Kidney (tissue), 14 donors: ENCODE measurements around the gene ENPP1. TPM values are rescaled to one million over a fixed set of nuclear protein-coding genes. Genes with fewer than 3 reads are reported as not detected.

ENCODE experiments used
- DNase-seq, 5 donors: peaks; one replicate each; pipeline ENCODE4 v3.0.0-alpha.2; 2013 to 2020
- FAIRE-seq: peaks from 2 replicates; lab custom pipeline; 2012; peaks lifted over from hg19 to GRCh38; lab: Jason Lieb, UNC
- H3K27ac ChIP-seq, 2 donors: one replicate each; pipeline ENCODE4 v1.7.0; 2013; ENCODE audit warnings: low read depth in 2 of 2, low read length in 2 of 2, inconsistent platforms in 1 of 2
- H3K27me3 ChIP-seq: one replicate; pipeline ENCODE4 v1.7.1; 2013; ENCODE audit warnings: low read length, inconsistent platforms; ENCODE audit not compliant: control insufficient read depth, insufficient read depth
- H3K36me3 ChIP-seq, 3 donors: one replicate each; pipeline versions ENCODE4 v1.7.0 to v1.7.1; 2013; ENCODE audit warnings: low read length in 3 of 3, control low read depth in 1 of 3, inconsistent platforms in 1 of 3; ENCODE audit not compliant: insufficient read depth in 3 of 3, control insufficient read depth in 2 of 3
- H3K4me1 ChIP-seq, 3 donors: one replicate each; pipeline versions ENCODE4 v1.7.0 to v1.7.1; 2013; ENCODE audit warnings: low read length in 3 of 3, inconsistent platforms in 1 of 3, low read depth in 1 of 3; ENCODE audit not compliant: control insufficient read depth in 2 of 3, insufficient read depth in 2 of 3
- H3K4me3 ChIP-seq, 3 donors: one replicate each; pipeline versions ENCODE4 v1.7.0 to v1.8.1; 2013; ENCODE audit warnings: low read length in 3 of 3, control low read depth in 1 of 3, inconsistent platforms in 1 of 3
- H3K9ac ChIP-seq, 3 donors: one replicate each; pipeline versions ENCODE4 v1.7.0 to v1.7.1; 2013; ENCODE audit warnings: low read length in 3 of 3, control low read depth in 1 of 3, inconsistent platforms in 1 of 3
- H3K9me3 ChIP-seq, 3 donors: one replicate each; pipeline versions ENCODE4 v1.7.0 to v1.7.1; 2013; ENCODE audit warnings: low read length in 3 of 3, control low read depth in 1 of 3, inconsistent platforms in 1 of 3; ENCODE audit not compliant: control insufficient read depth in 2 of 3, insufficient read depth in 1 of 3
- CTCF ChIP-seq: IDR thresholded peaks from 3 replicates; pipeline ENCODE4 v1.5.1; 2012; ENCODE audit warnings: mild to moderate bottlenecking, moderate library complexity, borderline replicate concordance; ENCODE audit not compliant: insufficient read depth; ENCODE audit errors: extremely low read depth
- intact Hi-C: fragments of 100-400 bp; cut with DNase I; formaldehyde crosslinking; loops from one replicate; pipeline ENCODE4 v1.11.1; 2022
- polyA plus RNA-seq: library from polyadenylated mRNA; stranded (reverse); fragments of 350-450 nt; fragmentation: Illumina TruSeq; extraction: RNeasy Lipid Tissue Mini Kit (QIAGEN cat#74804); gene quantifications from one replicate; pipeline ENCODE4 v1.2.3, GENCODE V29; 2014; ENCODE audit warnings: low read depth, low replicate concordance; ENCODE audit not compliant: insufficient read depth
- total RNA-seq: library from RNA; stranded (reverse); fragmentation: NEBNext Ultra II Directional; extraction: Animal tissue kit (Norgen Biotek cat#: 25700); gene quantifications from one replicate; pipeline ENCODE4 v1.2.1, GENCODE V29; 2021
- donor health status: control.
- donor health status: control.
- donor health status: control.
- donor health status: control.
- donor health status: control.
- donor health status: DM: yes; HTN: yes; CAD: no.
- donor health status: Normal renal cell carcinoma (clear cell type).

ENPP1 gene
- total and polyA plus RNA-seq, 2 donors from 2014 or later = 3.7 to 6.5 TPM

GRCh38 chr6:131909408-131910218 lies 101.8 kb downstream of the ENPP1 start:
- FAIRE-seq = peak; percentile 71
- no peak overlapping the region for H3K9ac ChIP-seq
- TF ChIP-seq CTCF = peak; percentile 85

DNA sequence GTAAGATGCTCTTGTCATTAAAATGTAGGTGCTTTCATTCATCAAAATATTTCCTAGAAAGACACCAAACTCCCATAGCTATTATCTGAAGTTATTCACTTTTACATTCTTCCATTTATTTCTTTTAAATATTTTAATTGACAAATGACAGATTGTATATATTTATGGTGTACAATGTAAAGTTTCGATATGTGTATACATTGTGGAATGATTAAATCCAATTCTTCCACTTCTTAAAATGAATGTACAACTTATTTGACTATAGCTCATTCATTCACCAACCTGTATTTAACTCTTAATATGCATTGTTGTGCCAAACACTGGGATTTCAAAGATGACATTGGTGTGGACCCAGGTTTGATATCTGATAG lies 102.4 kb downstream of the ENPP1 start:
- no peaks in the 10 kb centered on the region for H3K36me3 ChIP-seq
- H3K4me3 ChIP-seq = no peak overlapping the region
- DNase-seq (no peak), FAIRE-seq (no peak)
- no peaks in the 10 kb centered on the region for H3K9me3 ChIP-seq
- no peaks in the 10 kb centered on the region for H3K4me1 ChIP-seq
- intact Hi-C loops = loop anchor here (10.0 kb wide), 1 partner anchor 215 kb away; no protein-coding TSS in a partner anchor
- TF ChIP-seq CTCF = no peak
- no peaks in the 10 kb centered on the region for H3K27me3 ChIP-seq
- no peak overlapping the region for H3K9ac ChIP-seq
- H3K27ac ChIP-seq = no peak overlapping the region

More at GRCh38 chr6:131909408-131910218, 101.8 kb downstream of the ENPP1 start:
- DNase-seq = peak in 4 of 5 donors; percentile 68 to 91 (median 78)
- H3K27ac ChIP-seq = no peak overlapping the region
- no peaks in the 10 kb centered on the region for H3K27me3 ChIP-seq
- H3K4me3 ChIP-seq = no peak overlapping the region
- H3K9me3 ChIP-seq = no peaks in the 10 kb centered on the region
- no peaks in the 10 kb centered on the region for H3K36me3 ChIP-seq
- no peaks in the 10 kb centered on the region for H3K4me1 ChIP-seq
- intact Hi-C loops = loop anchor here (10.0 kb wide), 1 partner anchor 215 kb away; no protein-coding TSS in a partner anchor

DNA sequence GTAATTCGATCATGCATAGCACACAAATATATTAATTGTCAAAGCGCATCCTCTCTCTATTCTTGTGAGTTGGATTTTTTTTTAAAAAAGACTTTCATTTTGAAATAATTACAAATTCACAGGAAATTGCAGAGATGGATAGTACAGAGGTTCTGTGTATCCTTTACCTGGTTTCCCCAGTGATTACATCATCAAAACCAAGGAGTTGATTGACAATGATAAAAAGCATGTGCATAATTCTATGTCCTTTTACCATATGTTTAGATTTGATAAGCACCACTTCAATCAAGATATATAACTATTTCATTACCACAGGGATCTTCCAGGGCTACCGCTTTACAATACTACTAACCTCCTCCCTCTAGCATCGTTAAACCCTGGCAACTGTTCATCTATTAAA lies 103.1 kb downstream of the ENPP1 start:
- H3K36me3 ChIP-seq = no peaks in the 10 kb centered on the region
- no peaks in the 10 kb centered on the region for H3K9me3 ChIP-seq
- no peaks in the 10 kb centered on the region for H3K27me3 ChIP-seq
- FAIRE-seq = no peak
- H3K4me3 ChIP-seq = no peak overlapping the region
- H3K9ac ChIP-seq = no peak overlapping the region
- no peak for DNase-seq
- intact Hi-C loops = loop anchor here (10.0 kb wide), 1 partner anchor 216 kb away; no protein-coding TSS in a partner anchor
- no peak for TF ChIP-seq CTCF
- no peak overlapping the region for H3K27ac ChIP-seq
- no peaks in the 10 kb centered on the region for H3K4me1 ChIP-seq
